ENCODE measurements around the gene NEIL3. TPM values are rescaled to one million over a fixed set of nuclear protein-coding genes. Genes with fewer than 3 reads are reported as not detected.

Gene NEIL3
- total RNA-seq, 2 experiments from 2014 or later: 0.22 to 0.25 TPM

DNA sequence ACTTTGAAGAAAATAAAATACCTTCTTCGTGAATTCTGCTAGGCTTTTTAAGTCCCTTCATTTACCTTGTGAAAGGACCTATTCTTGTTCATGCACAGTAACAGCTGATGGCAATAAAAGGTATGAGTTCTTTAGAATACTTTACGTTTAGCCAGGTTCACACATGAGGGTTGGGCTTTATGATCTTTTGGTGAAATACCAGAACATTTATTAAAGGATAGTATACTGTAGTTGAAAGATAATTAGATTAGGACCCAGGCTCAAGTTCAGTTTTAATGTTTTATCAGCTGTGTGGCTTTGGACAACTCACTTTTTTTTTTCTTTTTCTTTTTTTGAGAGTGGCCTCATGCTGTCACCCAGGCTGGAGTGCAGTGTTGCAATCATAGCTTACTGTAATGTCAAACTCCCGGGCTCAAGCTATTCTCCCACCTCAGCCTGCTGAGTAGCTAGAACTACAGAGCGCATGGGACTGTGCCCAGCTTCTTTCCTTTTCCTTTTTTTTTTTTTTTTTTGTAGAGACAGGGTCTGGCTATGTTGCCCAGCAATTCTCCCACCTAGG is 28.2 kb upstream of the NEIL3 start:
- no peaks in the 10 kb centered on the region for H3K9me3 ChIP-seq (ENCODE audit: control insufficient read depth in 1 of 2, insufficient read depth in 1 of 2, low read length in 2 of 2)
- no peak for ATAC-seq (ENCODE audit: poor library complexity)
- no peaks in the 10 kb centered on the region for H3K4me1 Mint-ChIP-seq (ENCODE audit: low read depth)

DNA sequence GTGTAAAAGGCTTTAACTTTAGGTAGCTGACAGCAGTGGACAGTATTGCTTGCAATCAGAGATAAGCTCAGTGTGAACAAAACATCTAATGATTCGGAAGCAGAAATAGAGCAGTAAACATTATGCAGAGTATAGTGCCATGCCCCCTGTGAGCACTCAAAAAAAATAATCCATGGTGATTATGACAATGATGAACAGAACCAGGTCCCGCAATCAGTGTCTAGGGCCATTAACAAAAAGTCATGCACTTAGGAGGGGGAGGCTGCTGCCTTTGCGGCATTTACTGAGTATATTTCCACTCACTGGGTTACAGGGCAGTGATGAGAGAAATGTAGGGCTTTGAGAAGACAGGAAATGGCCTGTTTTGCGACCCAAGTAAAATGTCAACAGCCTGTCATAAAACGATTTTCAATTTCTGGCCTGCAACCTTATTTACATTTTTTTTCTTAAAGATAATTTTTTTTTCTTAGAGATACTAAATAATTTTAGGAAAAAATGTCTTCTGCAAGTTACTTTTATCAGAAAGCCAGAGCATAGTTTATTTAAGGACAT is 27.3 kb upstream of the NEIL3 start:
- ATAC-seq (ENCODE audit: poor library complexity): no peak
- Mint-ChIP-seq H3K27ac (no peak overlapping the region), H3K27me3 (no peaks in the 10 kb centered on the region), H3K4me3 (no peak overlapping the region), H3K4me1 (ENCODE audit: low read depth) (no peaks in the 10 kb centered on the region), H3K36me3 (ENCODE audit: low read depth) (no peaks in the 10 kb centered on the region), H3K9me3 (no peaks in the 10 kb centered on the region)
- Histone ChIP-seq H3K4me1 (ENCODE audit: insufficient read depth, low read length) (no peaks in the 10 kb centered on the region), H3K27ac (ENCODE audit: low read depth in 1 of 2, low read length in 2 of 2) (no peak overlapping the region), H3K9me3 (ENCODE audit: control insufficient read depth in 1 of 2, insufficient read depth in 1 of 2, low read length in 2 of 2) (no peaks in the 10 kb centered on the region), H3K4me3 (ENCODE audit: low read length) (no peak overlapping the region), H3K27me3 (ENCODE audit: control insufficient read depth in 1 of 2, insufficient read depth in 2 of 2, low read length in 2 of 2) (no peaks in the 10 kb centered on the region), H3K36me3 (ENCODE audit: insufficient read depth, low read length) (no peaks in the 10 kb centered on the region)
- no peak for DNase-seq
- ChIA-PET POLR2A (no interaction called here), CTCF (no interaction called here)
- TF ChIP-seq, protein P1, sequence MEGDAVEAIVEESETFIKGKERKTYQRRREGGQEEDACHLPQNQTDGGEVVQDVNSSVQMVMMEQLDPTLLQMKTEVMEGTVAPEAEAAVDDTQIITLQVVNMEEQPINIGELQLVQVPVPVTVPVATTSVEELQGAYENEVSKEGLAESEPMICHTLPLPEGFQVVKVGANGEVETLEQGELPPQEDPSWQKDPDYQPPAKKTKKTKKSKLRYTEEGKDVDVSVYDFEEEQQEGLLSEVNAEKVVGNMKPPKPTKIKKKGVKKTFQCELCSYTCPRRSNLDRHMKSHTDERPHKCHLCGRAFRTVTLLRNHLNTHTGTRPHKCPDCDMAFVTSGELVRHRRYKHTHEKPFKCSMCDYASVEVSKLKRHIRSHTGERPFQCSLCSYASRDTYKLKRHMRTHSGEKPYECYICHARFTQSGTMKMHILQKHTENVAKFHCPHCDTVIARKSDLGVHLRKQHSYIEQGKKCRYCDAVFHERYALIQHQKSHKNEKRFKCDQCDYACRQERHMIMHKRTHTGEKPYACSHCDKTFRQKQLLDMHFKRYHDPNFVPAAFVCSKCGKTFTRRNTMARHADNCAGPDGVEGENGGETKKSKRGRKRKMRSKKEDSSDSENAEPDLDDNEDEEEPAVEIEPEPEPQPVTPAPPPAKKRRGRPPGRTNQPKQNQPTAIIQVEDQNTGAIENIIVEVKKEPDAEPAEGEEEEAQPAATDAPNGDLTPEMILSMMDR (IDR thresholded peaks at IDR 0.05): no peak
- intact Hi-C loops (cut with DNase I, micrococcal nuclease): no loop called here

More for the DNA sequence above, 28.2 kb upstream of the NEIL3 start:
- TF ChIP-seq, protein P1 (IDR thresholded peaks at IDR 0.05): no peak
- intact Hi-C loops (cut with DNase I, micrococcal nuclease): no loop called here
- Histone ChIP-seq H3K27me3 (ENCODE audit: control insufficient read depth in 1 of 2, insufficient read depth in 2 of 2, low read length in 2 of 2) (no peaks in the 10 kb centered on the region), H3K4me3 (ENCODE audit: low read length) (no peak overlapping the region), H3K4me1 (ENCODE audit: insufficient read depth, low read length) (no peaks in the 10 kb centered on the region), H3K27ac (ENCODE audit: low read depth in 1 of 2, low read length in 2 of 2) (no peak overlapping the region), H3K36me3 (ENCODE audit: insufficient read depth, low read length) (no peaks in the 10 kb centered on the region)
- POLR2A ChIA-PET: no interaction called here
- Mint-ChIP-seq H3K36me3 (ENCODE audit: low read depth) (no peaks in the 10 kb centered on the region), H3K27me3 (no peaks in the 10 kb centered on the region), H3K4me3 (no peak overlapping the region), H3K9me3 (no peaks in the 10 kb centered on the region), H3K27ac (no peak overlapping the region)
- CTCF ChIA-PET: no interaction called here
- no peak for DNase-seq

DNA sequence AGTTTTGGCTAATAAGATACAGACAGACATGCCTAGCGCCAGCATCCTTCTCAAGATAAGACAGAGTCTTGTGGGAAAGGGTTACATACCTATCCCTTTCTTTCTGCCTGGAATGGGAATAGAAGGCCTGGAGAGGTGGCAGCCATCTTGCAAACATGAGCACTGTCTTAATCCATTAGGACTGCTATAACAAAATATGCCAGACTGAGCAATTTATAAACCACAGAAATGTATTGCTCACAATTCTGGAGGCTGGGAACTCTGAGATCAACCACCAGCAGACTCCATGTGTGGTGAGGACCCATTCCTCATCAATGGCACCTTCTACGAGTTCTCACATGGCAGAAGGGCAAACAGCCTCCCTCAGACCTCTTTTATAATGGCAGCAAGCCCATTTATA is 26.5 kb upstream of the NEIL3 start:
- Mint-ChIP-seq H3K9me3 (no peaks in the 10 kb centered on the region), H3K27me3 (no peaks in the 10 kb centered on the region), H3K4me1 (ENCODE audit: low read depth) (no peaks in the 10 kb centered on the region), H3K36me3 (ENCODE audit: low read depth) (no peaks in the 10 kb centered on the region), H3K4me3 (no peak overlapping the region), H3K27ac (no peak overlapping the region)
- Histone ChIP-seq H3K36me3 (ENCODE audit: insufficient read depth, low read length) (no peaks in the 10 kb centered on the region), H3K4me3 (ENCODE audit: low read length) (no peak overlapping the region), H3K27ac (ENCODE audit: low read depth in 1 of 2, low read length in 2 of 2) (no peak overlapping the region), H3K9me3 (ENCODE audit: control insufficient read depth in 1 of 2, insufficient read depth in 1 of 2, low read length in 2 of 2) (no peaks in the 10 kb centered on the region), H3K27me3 (ENCODE audit: control insufficient read depth in 1 of 2, insufficient read depth in 2 of 2, low read length in 2 of 2) (no peaks in the 10 kb centered on the region), H3K4me1 (ENCODE audit: insufficient read depth, low read length) (no peaks in the 10 kb centered on the region)
- intact Hi-C loops (cut with DNase I, micrococcal nuclease): no loop called here
- ChIA-PET POLR2A (no interaction called here), CTCF (no interaction called here)
- TF ChIP-seq, protein P1 (IDR thresholded peaks at IDR 0.05): no peak
- DNase-seq: no peak
- ATAC-seq (ENCODE audit: poor library complexity): no peak
